GM18868 (cell line): ENCODE measurements around the gene RIMBP2.
A peak's percentile ranks its signal among the peaks of the same experiment; 100 is the strongest.

ENCODE experiments used
- ATAC-seq: cut with Tn5 transposase; IDR thresholded peaks from one replicate; pipeline ENCODE4 v1.9.1; 2021; ENCODE audit warnings: mild to moderate bottlenecking, moderate library complexity; ENCODE audit not compliant: unreplicated experiment

The RIMBP2 gene

GRCh38 chr12:130685250-130685787 lies 30.8 kb downstream of the RIMBP2 start:
- no peak for ATAC-seq

- no peak for ATAC-seq
Measured at GRCh38 chr12:130683811-130684210, 32.3 kb downstream of the RIMBP2 start.

GRCh38 chr12:130683080-130683479 lies 33.0 kb downstream of the RIMBP2 start:
- ATAC-seq, result no peak

GRCh38 chr12:130680451-130680990 lies 35.6 kb downstream of the RIMBP2 start:
- ATAC-seq, result no peak

- no peak for ATAC-seq
Measured at GRCh38 chr12:130677957-130678558, 38.0 kb downstream of the RIMBP2 start.

- no peak for ATAC-seq
Measured at GRCh38 chr12:130675791-130676190, 40.3 kb downstream of the RIMBP2 start.

- ATAC-seq, result no peak
Measured at GRCh38 chr12:130675121-130675520, 41.0 kb downstream of the RIMBP2 start.

- ATAC-seq, result no peak
Measured at GRCh38 chr12:130674676-130675075, 41.4 kb downstream of the RIMBP2 start.

- ATAC-seq, result no peak
Measured at GRCh38 chr12:130673036-130673705, 42.9 kb downstream of the RIMBP2 start.

- no peak for ATAC-seq
Measured at GRCh38 chr12:130672089-130672820, 43.8 kb downstream of the RIMBP2 start.

GRCh38 chr12:130671556-130671955 lies 44.5 kb downstream of the RIMBP2 start:
- no peak for ATAC-seq

GRCh38 chr12:130669797-130670196 lies 46.3 kb downstream of the RIMBP2 start:
- no peak for ATAC-seq

- ATAC-seq, result no peak
Measured at GRCh38 chr12:130669205-130669557, 46.9 kb downstream of the RIMBP2 start.

- no peak for ATAC-seq
Measured at GRCh38 chr12:130668286-130669204, 47.6 kb downstream of the RIMBP2 start.

GRCh38 chr12:130667421-130667960 lies 48.6 kb downstream of the RIMBP2 start:
- ATAC-seq, result no peak

GRCh38 chr12:130666645-130667044 lies 49.5 kb downstream of the RIMBP2 start:
- no peak for ATAC-seq

- ATAC-seq, result no peak
Measured at GRCh38 chr12:130665753-130666152, 50.3 kb downstream of the RIMBP2 start.

GRCh38 chr12:130664772-130665171 lies 51.3 kb downstream of the RIMBP2 start:
- ATAC-seq, result no peak

GRCh38 chr12:130664252-130664651 lies 51.8 kb downstream of the RIMBP2 start:
- ATAC-seq, result no peak

GRCh38 chr12:130663514-130663913 lies 52.6 kb downstream of the RIMBP2 start:
- peak; percentile 85 for ATAC-seq
